ENCODE measurements around the gene CDC14B.
"Not testable (repeated sequence)": the region's sequence is repeated elsewhere in the genome, so short reads cannot be mapped to it uniquely, and the experiment has no call there.

Gene CDC14B

DNA sequence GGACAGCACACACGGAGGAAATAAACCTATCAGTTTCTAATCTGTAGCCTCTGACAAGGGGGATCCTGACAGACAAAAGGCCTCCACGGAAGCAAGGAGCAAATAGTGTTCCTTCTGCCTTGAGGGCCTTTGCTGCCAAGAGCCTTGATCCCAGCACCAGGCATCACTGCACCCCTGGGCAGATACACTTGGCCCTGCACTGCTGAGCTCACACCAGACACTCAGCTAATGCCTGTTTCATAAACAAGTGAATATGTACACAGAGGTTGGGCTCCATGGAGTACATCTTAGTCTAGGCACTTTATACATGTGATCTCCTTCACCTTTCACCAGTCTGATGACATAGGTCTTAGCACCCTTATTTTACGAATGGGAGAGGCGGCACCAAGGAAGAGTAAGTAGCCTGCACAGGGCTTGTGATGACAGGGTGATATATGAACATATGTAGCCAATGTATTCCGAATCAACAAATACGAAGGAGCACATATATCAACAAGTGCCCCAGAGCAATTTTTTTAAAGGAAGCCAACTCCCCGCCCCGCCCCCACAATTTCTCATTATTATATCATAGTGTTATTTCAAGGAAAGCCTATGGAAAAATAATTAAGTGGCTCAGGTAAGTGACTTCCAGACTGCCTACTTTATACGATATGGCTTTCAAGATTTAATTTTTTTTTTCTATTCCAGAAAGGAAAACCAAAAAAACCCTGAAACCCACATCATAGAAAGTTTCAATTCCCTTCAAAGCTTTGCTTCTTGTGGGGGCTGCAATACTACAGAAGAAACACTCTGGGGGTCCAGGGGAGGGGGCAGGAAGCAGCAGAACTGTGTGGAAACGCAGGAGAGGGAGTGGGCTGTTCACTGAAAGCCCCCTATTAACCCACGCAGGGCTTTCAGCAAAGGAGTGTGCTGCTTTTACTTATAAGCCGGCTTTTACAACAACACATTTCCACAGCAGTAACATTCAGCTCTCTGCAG, 32.0 kb downstream of the CDC14B start:
- no peak for DNase-seq (ENCODE audit: low spot score)

DNA sequence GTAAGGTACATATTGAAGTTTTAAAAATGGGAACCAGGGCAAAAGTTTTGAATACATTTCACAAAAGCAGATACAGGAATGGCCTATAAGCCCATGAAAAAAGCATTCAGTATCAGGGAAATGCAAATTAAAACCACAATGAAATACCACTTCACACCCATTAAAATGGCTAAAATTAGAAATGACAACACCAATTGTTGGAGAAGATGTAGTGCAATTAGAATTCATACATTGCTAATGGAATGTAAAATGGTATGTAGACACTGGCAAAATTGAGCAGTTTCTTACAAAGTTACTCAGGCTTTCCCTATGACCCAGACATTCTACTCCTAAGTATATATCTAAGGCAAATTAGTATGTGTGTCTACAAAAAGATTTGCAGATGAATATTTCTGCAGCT, 34.2 kb downstream of the CDC14B start:
- DNase-seq (ENCODE audit: low spot score) = no peak

DNA sequence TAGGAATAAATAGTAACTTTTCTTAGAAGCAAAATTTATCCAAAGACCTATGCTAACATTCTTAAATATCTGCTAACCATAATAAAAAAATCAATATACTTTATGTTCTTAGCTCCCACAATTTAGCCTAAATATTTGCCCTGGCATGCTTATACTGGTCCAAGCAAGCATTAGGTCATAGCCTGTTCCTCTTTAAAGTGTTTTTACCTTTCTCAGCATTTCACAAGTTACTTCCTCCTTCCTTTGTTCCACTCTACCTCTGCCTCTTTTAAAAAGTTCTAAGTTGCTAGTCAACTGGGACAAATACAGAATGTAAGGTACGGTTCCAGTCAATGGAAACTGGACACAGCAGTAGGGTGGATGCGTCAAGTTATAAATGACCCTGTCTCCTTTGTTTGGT, 37.4 kb downstream of the CDC14B start:
- DNase-seq (ENCODE audit: low spot score) = not testable (repeated sequence)

DNA sequence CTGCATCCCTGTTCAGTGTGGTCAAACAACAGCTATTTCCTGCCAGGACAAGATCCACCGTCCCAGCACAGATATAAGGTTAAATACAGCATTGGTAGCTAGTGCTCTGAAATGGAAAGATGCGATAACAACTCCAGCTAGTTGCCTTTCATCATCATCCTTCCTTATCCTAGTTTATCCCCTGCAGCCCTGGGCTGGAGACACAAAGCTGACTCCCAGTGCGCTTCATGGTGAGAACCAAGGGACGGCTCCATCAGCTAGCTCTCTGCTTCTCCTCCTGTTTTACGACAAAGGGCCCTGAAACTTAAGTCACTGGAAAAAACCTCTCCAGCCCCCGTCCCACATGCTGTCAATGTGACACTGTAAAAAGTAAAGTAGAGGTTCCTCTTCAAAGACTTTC, 37.9 kb downstream of the CDC14B start:
- DNase-seq (ENCODE audit: low spot score) = no peak

DNA sequence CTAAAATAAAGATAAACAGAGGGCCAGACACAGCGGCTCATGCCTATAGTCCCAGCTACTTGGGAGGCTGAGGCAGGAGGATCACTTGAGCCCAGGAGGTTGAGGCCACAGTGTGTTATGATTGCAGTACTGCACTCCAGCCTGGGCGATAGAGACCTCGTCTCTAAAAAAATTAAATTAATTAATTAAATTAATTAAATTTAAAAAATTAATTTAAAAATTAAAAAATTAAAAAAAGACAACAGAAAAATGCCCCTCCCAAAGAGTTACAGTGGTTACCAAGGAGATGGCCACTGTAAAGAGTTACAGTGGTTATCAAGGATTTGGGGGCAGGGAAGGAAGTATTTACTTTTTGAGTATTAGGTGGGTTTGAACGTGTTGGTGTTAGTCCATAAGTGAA, 38.3 kb downstream of the CDC14B start:
- no peak for DNase-seq (ENCODE audit: low spot score)

DNA sequence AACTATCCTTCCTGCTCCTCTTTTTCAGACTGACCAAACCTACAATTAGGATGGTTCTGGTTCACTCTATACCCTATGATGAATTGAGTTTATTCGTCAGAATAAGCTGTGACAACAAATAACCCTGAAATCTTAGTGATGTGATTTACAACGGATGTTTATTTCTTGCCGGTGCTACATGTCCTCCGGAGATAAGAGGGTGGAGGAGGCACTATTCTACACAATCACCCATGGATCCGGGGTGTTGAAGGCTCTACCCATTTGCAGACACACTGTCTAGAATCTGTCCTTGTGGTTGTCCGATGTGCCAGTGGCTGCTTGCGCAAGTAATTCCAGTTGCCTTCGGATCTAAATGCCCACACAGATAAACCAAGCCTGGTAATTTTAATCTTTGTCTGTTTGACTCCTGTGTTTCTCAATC, 44.7 kb downstream of the CDC14B start:
- no peak for DNase-seq (ENCODE audit: low spot score)

DNA sequence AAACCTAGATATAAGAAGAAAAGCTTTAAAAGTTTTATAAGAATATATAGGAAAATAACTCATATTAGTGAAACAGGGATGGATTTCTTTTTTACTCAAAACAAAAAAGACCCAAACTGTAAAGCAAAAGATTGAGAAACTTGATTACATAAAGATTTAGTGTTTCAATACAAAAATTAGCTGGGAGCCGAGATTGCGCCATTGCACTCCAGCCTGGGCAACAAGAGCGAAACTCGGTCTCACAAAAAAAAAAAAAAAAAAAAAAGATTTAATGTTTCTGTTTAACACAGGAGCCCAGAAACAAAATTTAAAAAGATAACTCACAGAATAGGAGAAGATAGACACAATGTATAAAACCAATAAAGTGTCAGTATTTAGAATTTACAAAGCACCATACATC, 45.2 kb downstream of the CDC14B start:
- DNase-seq (ENCODE audit: low spot score) = no peak

DNA sequence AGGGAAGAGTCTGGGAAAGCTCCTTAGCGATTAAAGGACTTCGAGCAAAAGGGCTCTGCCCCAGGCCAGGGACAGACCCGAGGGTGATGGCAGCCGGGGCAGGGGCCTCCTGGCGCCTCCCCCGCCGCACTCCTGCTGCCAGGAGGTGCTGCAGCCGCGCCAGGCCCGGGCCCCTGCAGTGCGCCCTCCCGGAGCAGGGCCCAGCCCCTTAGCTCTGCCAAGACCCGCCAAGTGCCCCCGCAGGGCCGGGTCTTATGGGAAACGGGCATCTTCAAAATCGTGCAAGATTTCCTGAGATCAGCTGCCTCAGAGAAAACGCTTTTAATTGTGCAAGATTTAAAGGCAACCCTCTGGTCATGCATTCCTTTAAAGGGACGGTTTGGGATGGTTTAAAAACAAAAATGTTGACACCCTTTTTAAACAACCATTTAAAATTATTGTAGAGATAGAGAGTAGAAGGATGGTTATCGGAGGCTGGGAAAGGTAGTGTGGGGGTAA, 52.4 kb downstream of the CDC14B start:
- no peak for DNase-seq (ENCODE audit: low spot score)

DNA sequence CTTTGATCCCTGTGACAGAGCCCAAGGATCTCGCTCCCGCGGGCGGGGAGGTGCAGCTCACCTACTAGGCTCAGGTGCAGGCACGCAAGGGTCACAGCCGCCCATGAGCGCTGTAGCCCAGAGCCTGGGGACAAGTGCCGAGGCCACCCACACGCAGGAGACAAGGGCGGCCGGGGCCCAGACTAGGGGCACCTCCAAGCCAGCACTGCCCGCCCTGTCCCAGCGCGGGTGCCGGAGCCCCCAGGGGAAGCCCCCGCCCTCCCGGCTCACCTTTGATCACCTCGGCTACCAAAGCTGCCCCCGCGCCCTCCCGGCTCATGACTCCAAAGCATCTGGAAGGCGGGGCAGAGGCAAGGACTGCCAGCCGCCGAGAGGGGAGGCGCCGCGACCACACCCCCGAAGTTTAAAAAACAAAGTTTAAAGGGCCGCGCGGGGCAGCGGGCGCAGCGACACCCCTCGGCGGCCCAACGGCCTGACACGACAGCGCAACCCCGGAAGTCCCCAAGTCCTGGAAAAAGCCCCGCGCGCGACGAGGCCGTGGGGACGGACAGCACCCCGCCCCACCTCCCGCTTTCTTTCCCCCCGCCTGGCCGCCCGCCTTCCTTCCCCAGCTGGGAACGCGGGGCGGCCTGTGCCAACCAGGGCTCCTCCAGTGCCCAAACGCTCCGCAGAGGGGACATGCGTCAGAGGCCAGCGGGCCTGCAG, 53.0 kb downstream of the CDC14B start:
- DNase-seq (ENCODE audit: low spot score) = peak; percentile 87

DNA sequence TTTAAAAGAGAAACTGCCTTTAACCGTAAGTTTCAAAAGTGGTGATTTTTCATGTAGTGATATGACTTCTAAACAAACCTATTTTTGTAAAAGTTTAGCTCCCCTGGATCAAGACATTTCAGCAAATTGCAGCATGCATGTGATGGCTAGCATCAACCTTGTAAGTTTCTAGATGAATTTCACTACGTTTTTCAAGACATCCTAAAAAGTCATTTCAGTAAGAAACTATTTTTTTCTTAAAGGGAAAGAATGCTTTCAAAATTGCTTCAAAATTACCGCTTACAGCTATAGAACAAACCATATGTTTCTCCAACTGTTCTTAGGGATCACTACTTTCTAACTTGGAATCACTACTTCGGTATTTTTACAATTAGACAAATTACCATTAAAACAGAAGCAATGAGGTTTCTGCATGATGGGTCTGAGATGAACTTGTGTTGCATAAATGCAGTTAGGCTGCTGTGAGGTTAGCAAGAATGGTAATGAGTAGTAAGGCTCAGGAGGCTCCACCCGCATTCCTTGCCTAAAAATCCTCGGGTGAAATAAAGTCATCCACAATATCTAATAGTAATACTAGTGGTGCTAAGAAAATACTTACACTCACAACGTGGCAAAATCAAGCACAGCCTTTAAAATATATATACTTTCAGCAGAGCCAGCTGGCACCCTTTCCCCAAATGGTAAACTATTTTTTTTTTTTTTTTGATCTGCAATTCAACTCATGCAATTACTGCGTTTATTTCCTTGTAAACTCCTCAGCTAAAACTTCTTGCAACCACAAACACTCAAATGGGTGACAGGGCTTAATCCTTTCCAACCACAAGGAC, 53.8 kb downstream of the CDC14B start:
- DNase-seq (ENCODE audit: low spot score) = peak; percentile 29

DNA sequence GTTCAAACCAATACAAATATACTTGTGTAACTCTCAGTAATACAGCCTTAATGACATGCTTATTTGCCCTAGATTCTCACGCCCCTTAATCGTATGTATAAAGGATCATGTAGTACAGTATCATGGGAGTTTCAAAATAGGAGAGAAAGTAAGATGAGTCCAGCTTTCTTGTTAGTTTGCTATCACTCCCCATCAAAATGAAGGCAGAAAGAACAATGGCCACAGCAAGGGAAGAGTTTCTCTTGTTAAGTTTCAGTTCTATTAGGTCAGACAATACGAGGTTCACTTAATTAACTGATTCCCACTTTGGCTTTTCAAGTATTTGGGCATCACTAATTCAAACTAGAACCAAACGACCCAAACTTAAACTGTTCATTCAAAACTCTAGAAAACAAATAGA, 55.4 kb downstream of the CDC14B start:
- no peak for DNase-seq (ENCODE audit: low spot score)

DNA sequence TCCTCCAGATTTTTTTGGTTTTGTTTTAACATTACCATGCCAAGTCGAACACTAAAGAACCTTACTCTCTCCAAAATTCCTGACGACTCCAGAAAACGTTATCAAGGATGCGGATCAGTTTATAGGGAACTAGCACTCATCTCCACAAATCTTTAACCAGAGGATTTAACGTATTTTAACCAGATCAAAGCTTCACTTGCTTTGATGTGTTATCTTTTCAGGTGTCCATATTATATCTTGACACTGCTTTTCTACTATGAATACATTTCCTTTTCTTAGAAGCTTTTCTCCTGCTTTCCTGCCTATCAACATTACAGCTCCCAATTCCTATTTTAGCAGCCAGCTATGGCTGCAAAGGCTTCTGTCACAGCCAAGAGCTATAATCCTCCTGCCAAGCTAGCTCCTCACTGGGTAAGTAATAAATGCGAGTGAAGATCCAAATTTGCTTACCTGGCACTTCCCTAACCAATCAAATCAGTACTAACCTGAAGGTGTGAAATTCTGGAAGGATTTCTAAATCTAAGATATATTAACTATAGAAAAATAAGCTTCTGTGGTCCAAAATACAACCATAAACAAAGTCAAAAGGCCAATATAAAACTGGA, 60.2 kb downstream of the CDC14B start:
- no peak for DNase-seq (ENCODE audit: low spot score)

DNA sequence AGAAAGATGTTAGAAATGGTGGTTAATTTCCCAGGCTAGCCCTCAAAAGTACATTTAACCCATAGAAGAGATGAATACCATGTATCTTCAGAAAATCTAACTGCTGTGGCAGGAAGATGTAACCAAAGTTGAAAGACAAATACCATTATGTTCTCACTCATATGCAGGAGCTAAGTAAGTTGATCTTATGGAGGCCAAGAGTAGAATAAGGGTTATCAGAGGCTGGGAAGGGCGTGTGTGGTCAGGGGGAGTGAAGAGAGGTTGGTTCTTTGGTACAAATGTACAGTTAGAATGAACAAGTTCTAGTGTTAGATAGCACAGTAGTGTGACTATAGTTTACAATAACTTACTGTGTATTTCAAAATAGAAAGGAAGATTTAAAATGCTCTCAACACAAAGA, 61.7 kb downstream of the CDC14B start:
- DNase-seq (ENCODE audit: low spot score) = no peak

DNA sequence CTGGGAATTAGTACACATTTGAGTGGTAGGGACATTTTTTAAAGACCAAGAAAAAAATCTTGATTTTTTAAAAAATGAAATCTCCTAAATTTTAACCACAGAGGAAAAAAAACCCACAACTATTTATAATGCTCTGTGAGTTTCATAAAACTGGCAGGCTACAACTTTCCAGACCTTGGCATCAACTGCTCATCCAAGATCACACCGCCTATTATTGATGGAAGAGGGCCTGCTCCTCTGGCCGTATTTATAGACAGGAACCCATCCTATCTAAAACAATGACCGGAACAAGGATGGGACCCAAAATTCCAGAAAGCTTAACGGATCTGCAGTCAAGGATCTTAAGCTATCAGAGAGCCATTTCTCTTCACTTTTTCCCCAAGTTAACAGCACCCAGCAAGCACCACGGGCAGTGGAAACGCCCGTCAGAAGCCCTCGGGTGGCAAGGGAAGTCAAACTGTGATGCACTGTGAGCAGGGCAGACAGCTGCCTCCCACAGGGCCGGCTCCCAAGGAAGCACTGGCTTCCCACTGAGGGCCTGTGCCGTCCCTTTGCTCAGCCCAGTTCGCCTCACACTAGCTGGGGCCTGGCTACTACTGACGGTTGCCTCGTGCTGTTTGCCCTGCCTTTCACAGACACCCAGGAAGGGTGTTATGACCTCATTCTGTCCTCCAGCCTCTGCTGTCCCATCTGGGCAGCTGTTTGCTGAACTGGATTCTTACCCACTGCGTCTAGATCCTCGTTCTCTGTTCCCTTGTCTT, 62.8 kb downstream of the CDC14B start:
- DNase-seq (ENCODE audit: low spot score) = peak; percentile 64

DNA sequence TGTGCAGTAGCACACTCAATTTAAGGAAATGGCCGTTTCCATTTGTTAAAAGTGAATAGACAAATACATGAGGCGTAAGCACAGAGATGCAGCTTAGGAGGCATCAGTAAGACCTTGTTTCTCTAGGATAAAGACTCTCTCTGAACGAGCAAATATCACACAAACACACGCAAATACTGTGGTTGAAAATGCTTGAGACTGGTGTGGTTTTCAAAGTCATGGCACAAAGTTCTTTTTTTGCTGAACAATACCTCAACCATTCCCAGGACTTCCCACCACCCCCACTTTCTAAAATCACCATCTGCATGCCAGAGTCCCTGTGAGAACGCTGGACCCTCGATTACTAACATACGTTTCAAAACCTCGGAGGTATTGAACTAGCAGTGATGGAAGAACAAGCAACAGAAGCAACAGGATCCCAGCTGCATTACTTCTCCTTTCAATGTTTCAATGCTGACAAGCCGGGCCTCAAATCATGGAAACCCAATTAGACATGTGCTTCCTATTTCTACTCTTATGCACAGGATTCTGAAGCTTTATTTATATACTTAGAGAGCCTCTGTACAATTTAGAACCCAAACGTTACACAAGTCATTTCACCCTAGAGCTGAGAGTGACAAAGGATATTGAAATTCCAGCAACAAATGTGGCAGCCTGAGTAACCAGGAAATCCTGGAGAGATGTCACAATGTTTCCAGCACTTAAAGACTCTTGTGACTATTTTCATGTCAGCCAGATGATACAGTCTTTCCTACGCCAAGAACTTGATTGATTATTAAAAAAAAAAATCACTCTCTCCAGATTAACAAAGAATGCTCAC, 63.9 kb downstream of the CDC14B start:
- DNase-seq (ENCODE audit: low spot score) = no peak

DNA sequence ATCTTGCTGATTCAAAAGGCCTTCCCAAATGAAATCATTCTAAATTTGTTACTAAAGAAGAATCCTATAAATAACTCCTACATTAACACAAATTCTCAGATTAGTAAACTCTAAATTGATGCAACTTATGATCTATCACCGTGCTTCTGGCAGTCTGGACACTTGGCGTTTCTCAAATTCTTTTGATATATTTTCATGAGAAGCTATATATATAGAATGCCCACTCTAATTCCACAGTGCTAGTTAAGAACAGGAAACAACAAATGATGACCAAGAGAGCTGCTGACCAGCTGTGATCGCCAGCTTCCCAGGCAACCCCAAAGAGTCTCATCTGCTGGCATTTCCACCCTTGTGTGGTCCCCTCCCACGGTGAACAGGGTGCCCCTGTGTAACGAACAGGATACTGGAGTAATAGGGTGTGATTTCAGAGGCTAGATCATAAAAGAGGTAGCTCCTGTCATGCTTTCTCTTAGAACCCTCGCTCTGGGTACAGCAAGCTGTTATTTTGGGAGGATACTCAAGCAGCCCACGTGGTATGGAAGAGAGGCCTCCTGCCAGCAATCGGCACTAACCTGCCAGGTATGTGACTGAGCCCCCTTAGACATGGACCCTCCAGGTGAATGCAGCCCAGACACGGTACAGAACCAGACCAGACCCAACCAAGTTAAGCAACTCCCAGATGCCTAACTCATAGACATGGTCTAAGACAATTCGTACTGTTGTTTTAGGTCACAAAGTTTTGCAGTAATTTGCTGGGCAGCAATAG, 64.7 kb downstream of the CDC14B start:
- DNase-seq (ENCODE audit: low spot score) = no peak

DNA sequence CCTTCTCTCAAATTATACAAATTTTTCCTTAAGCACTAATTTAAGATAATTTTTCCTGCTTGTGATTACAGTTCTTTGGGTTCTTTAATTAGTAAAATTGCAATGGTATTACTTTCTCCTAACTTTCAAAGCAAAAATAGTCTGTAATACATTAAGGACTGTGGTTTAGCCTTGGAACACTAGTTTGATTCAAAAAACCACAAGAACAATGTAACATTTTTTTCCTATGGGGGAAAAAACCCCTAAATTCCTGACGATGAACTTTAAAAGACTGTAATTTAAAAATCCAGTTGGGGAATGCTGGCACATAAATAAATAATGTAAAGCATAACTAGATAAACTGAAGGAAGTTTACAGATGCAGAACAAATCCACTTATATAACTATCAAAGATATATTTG, 65.3 kb downstream of the CDC14B start:
- DNase-seq (ENCODE audit: low spot score) = no peak

DNA sequence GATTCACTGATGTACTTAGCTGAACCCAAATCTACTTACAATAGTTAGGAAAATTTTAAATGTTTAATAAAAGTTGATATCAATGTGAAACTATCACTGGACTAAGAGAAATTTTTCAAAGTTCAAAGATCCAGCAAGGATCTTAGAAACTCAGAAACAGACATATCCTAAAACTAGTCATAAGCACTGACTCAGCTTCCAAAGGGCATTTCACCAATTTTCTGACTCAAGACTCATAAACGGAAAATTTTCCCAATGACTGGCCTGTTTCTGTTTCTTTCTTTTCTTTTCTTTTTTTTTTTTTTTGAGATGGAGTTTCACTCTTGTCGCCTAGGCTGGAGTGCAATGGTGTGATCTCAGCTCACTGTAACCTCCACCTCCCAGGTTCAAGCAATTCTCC, 66.6 kb downstream of the CDC14B start:
- no peak for DNase-seq (ENCODE audit: low spot score)

DNA sequence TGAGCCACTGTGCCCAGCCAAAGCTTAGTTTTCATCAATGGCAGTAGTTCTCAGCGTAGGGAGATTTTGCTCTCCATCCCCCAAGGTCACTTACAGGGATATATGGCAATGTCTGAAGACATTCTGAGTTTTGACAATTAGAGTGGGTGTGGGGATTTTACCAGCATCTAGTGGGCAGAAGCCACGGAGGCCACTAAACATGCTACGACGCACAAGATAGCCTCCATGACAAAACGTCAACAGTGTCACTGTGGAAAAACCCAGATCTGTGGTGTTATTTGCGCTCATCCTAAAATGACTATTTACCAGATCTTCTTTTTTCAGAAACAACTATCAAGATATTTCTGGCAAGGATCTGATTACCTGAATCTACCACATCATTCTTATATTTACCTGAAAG, 68.2 kb downstream of the CDC14B start:
- no peak for DNase-seq (ENCODE audit: low spot score)

All from putamen (tissue), 1 donor.